Keratinocyte (primary cell): ENCODE measurements around the gene TEX51. TPM values are rescaled to one million over a fixed set of nuclear protein-coding genes. Genes with fewer than 3 reads are reported as not detected.

Source experiments
- DNase-seq: peaks from one replicate; pipeline ENCODE4 v3.0.0-alpha.2; 2011; ENCODE audit warnings: low read depth, missing footprints, low spot score
- FAIRE-seq: peaks from 2 replicates; lab custom pipeline; 2011; peaks lifted over from hg19 to GRCh38; lab: Jason Lieb, UNC
- H2AFZ ChIP-seq: 2 replicates; pipeline ENCODE4 v1.6.0; 2012; ENCODE audit warnings: low read length, control low read depth, inconsistent platforms; ENCODE audit not compliant: control insufficient read depth
- H3K27ac ChIP-seq: 2 replicates; pipeline ENCODE4 v1.5.1; 2011; ENCODE audit warnings: low read length; ENCODE audit not compliant: control insufficient read depth, insufficient read depth
- H3K27me3 ChIP-seq: 3 replicates; pipeline ENCODE4 v1.6.0; 2011; ENCODE audit warnings: low read length; ENCODE audit not compliant: control insufficient read depth, insufficient read depth; ENCODE audit errors: extremely low read depth
- H3K36me3 ChIP-seq, 2 experiments: 2 replicates in 1 of 2; 3 replicates in 1 of 2; pipeline ENCODE4 v1.5.1; 2011; ENCODE audit warnings: low read length in 2 of 2, mild to moderate bottlenecking in 1 of 2; ENCODE audit not compliant: control insufficient read depth in 2 of 2, insufficient read depth in 2 of 2; ENCODE audit errors: extremely low read depth in 1 of 2
- H3K4me1 ChIP-seq: 3 replicates; pipeline ENCODE4 v1.5.1; 2011; ENCODE audit warnings: low read length; ENCODE audit not compliant: control insufficient read depth, insufficient read depth; ENCODE audit errors: extremely low read depth
- H3K4me2 ChIP-seq: 3 replicates; pipeline ENCODE4 v1.6.0; 2011; ENCODE audit warnings: low read depth, low read length; ENCODE audit not compliant: control insufficient read depth, insufficient read depth; ENCODE audit errors: extremely low read depth
- H3K4me3 ChIP-seq, 3 experiments: fragments of 200-600 bp in 1 of 3; sonication (generic) in 1 of 3; 2 replicates in 2 of 3; 3 replicates in 1 of 3; pipeline ENCODE4 v1.5.1; 2011 to 2016; ENCODE audit warnings: low read length in 3 of 3, mild to moderate bottlenecking in 3 of 3, control low read depth in 2 of 3, inconsistent platforms in 1 of 3, low read depth in 1 of 3, mixed read lengths in 1 of 3, mixed run types in 1 of 3, moderate library complexity in 1 of 3; ENCODE audit not compliant: control insufficient read depth in 2 of 3, insufficient read depth in 2 of 3; ENCODE audit errors: extremely low read depth in 1 of 3
- H3K79me2 ChIP-seq: 2 replicates; pipeline ENCODE4 v1.6.0; 2012; ENCODE audit warnings: low read length; ENCODE audit not compliant: control insufficient read depth, insufficient read depth
- H3K9ac ChIP-seq: 3 replicates; pipeline ENCODE4 v1.6.0; 2011; ENCODE audit warnings: low read length; ENCODE audit not compliant: control insufficient read depth, insufficient read depth; ENCODE audit errors: extremely low read depth
- H3K9me1 ChIP-seq: 3 replicates; pipeline ENCODE4 v1.6.0; 2011; ENCODE audit warnings: low read length; ENCODE audit not compliant: control insufficient read depth, insufficient read depth; ENCODE audit errors: extremely low read depth
- H3K9me3 ChIP-seq: 2 replicates; pipeline ENCODE4 v1.5.1; 2012; ENCODE audit warnings: low read depth, low read length; ENCODE audit not compliant: control insufficient read depth
- H4K20me1 ChIP-seq: 3 replicates; pipeline ENCODE4 v1.6.0; 2011; ENCODE audit warnings: low read length; ENCODE audit not compliant: control insufficient read depth, insufficient read depth; ENCODE audit errors: extremely low read depth
- EZH2 ChIP-seq: IDR thresholded peaks from one replicate; pipeline ENCODE4 v1.6.1; 2012; ENCODE audit warnings: inconsistent platforms, mild to moderate bottlenecking, low read length, moderate library complexity
- dilution Hi-C: fragments of 300-500 bp; cut with MboI; formaldehyde crosslinking; loops from one replicate; pipeline ENCODE4 v1.7.0; 2020; ENCODE audit warnings: low sequenced_read_pairs; ENCODE audit not compliant: extremely low pct_ligation_motif_present
- polyA plus RNA-seq, 5 experiments: library from polyadenylated mRNA; depleted of rRNA in 3 of 5; stranded (reverse) in 3 of 5; stranded (forward) in 1 of 5; unstranded in 1 of 5; fragments of >200 nt; gene quantifications; 1 replicate in 1 of 5; 2 replicates in 3 of 5; 3 replicates in 1 of 5; pipeline versions ENCODE4 v1.2.1 to v1.2.3, GENCODE V29; 2011 to 2012; ENCODE audit warnings: missing spikeins in 2 of 5, low read depth in 1 of 5, low replicate concordance in 1 of 5
- TF ChIP-seq, protein P1 (sequence below), 3 experiments: IDR thresholded peaks in 1 of 3; conservative IDR thresholded peaks in 1 of 3; optimal IDR thresholded peaks in 1 of 3; 2 replicates in 2 of 3; 3 replicates in 1 of 3; pipeline versions ENCODE3 to v1.5.1; 2011; ENCODE audit warnings: low read length in 3 of 3, mild to moderate bottlenecking in 3 of 3, moderate library complexity in 2 of 3, control low read depth in 1 of 3, inconsistent platforms in 1 of 3; ENCODE audit not compliant: insufficient read depth in 2 of 3; ENCODE audit errors: extremely low read depth in 1 of 3

TEX51 gene
- polyA plus RNA-seq, 1 donor (not counting 4 experiments of a cell fraction or from before 2014, with no cell fraction given), result not detected

GRCh38 chr2:126932966-126933710 is 34.4 kb downstream of the TEX51 start:
- Histone ChIP-seq H2AFZ (no peak overlapping the region), H3K4me2 (no peak overlapping the region), H3K9me3 (no peaks in the 10 kb centered on the region), H3K27ac (no peak overlapping the region), H3K79me2 (no peaks in the 10 kb centered on the region), H4K20me1 (no peaks in the 10 kb centered on the region), H3K9me1 (no peaks in the 10 kb centered on the region), H3K27me3 (no peaks in the 10 kb centered on the region), H3K9ac (no peak overlapping the region), H3K36me3 (no peaks in the 10 kb centered on the region), H3K4me3 (no peak overlapping the region), H3K4me1 (no peaks in the 10 kb centered on the region)
- TF ChIP-seq, protein P1, sequence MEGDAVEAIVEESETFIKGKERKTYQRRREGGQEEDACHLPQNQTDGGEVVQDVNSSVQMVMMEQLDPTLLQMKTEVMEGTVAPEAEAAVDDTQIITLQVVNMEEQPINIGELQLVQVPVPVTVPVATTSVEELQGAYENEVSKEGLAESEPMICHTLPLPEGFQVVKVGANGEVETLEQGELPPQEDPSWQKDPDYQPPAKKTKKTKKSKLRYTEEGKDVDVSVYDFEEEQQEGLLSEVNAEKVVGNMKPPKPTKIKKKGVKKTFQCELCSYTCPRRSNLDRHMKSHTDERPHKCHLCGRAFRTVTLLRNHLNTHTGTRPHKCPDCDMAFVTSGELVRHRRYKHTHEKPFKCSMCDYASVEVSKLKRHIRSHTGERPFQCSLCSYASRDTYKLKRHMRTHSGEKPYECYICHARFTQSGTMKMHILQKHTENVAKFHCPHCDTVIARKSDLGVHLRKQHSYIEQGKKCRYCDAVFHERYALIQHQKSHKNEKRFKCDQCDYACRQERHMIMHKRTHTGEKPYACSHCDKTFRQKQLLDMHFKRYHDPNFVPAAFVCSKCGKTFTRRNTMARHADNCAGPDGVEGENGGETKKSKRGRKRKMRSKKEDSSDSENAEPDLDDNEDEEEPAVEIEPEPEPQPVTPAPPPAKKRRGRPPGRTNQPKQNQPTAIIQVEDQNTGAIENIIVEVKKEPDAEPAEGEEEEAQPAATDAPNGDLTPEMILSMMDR (optimal IDR thresholded peaks at IDR 0.05 in 1 of 3, IDR thresholded peaks at IDR 0.05 in 1 of 3, conservative IDR thresholded peaks at IDR 0.05 in 1 of 3; ENCODE audit: extremely low read depth in 1 of 3, insufficient read depth in 2 of 3, low read length in 3 of 3), result no peak
- no peak for TF ChIP-seq EZH2
- FAIRE-seq, result no peak
- no peak for DNase-seq
- dilution Hi-C loops, result no loop called here

GRCh38 chr2:126933711-126934091 is 35.0 kb downstream of the TEX51 start:
- dilution Hi-C loops, result no loop called here
- no peaks in the 10 kb centered on the region for H3K79me2 ChIP-seq
- H2AFZ ChIP-seq, result no peak overlapping the region
- H3K9ac ChIP-seq, result no peak overlapping the region
- no peak for TF ChIP-seq EZH2
- TF ChIP-seq, protein P1 (optimal IDR thresholded peaks at IDR 0.05 in 1 of 3, IDR thresholded peaks at IDR 0.05 in 1 of 3, conservative IDR thresholded peaks at IDR 0.05 in 1 of 3; ENCODE audit: extremely low read depth in 1 of 3, insufficient read depth in 2 of 3, low read length in 3 of 3), result no peak
- no peaks in the 10 kb centered on the region for H3K4me1 ChIP-seq
- H4K20me1 ChIP-seq, result no peaks in the 10 kb centered on the region
- H3K27me3 ChIP-seq, result no peaks in the 10 kb centered on the region
- no peaks in the 10 kb centered on the region for H3K36me3 ChIP-seq
- DNase-seq, result no peak
- no peak for FAIRE-seq
- no peaks in the 10 kb centered on the region for H3K9me3 ChIP-seq
- no peaks in the 10 kb centered on the region for H3K9me1 ChIP-seq
- H3K4me3 ChIP-seq, result no peak overlapping the region
- no peak overlapping the region for H3K4me2 ChIP-seq
- H3K27ac ChIP-seq, result no peak overlapping the region
